ENCODE data around the gene OR4S1. TPM values are rescaled to one million over a fixed set of nuclear protein-coding genes. Genes with fewer than 3 reads are reported as not detected.

OR4S1 gene
- total RNA-seq, 1 experiment from 2014 or later, result not detected

DNA sequence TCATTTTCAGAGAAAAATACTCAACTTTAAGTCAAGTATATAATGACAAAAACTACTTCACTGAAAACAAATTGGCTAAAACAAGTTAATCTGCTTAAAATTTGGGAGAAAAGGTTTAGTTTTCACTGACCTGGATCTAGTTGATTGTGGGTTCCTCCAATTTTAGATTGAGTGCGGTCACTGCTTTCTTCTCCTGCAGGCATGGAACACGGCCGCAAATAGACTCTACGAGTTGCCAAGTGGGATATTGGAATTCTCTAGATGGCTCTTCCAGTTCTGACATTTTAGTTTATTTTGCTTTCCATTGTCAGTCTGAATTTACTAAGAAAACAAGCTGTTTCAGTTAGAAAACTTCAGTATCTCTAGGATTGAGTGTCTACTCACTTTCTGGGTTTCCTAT lies 48.0 kb downstream of the OR4S1 start:
- no peaks in the 10 kb centered on the region for H3K4me1 ChIP-seq (ENCODE audit: insufficient read depth, low read length)
- H2BK12ac ChIP-seq (ENCODE audit: insufficient read length, low read depth, low read length), result no peak overlapping the region
- H3K9me3 ChIP-seq (ENCODE audit: control insufficient read depth, low read depth, low read length), result peaks cover 55% of the 10 kb centered on the region
- H2AK5ac ChIP-seq (ENCODE audit: insufficient read length, low read length), result no peak overlapping the region
- no peaks in the 10 kb centered on the region for H3K79me1 ChIP-seq (ENCODE audit: insufficient read depth, low read depth, low read length, poor library complexity, severe bottlenecking)
- no peak overlapping the region for H3K18ac ChIP-seq (ENCODE audit: insufficient read length, low read depth, low read length)
- no peak overlapping the region for H3K4ac ChIP-seq (ENCODE audit: low read depth, low read length)
- Mint-ChIP-seq H3K4me1 (no peaks in the 10 kb centered on the region), H3K27ac (no peak overlapping the region), H3K9me3 (peaks cover 85 to 89% of the 10 kb centered on the region in 2 experiments), H3K36me3 (ENCODE audit: insufficient read depth in 1 of 3, low read depth in 3 of 3) (peaks cover 0 to 14% (median 12%) of the 10 kb centered on the region in 3 experiments; a peak in 5 of 7 replicates), H3K4me3 (no peak overlapping the region), H3K27me3 (ENCODE audit: low read depth) (no peaks in the 10 kb centered on the region; the same call in 1 of the 2 replicates)
- no peak overlapping the region for H2AFZ ChIP-seq (ENCODE audit: low read length)
- H3K4me2 ChIP-seq (ENCODE audit: insufficient read depth, insufficient read length, low read length), result no peak overlapping the region
- no peak for DNase-seq
- WGBS (ENCODE audit: extremely low coverage, insufficient read length, low lambda C conversion rate), result no CpG with 5 or more reads among the region's 4 CpGs
- H3K56ac ChIP-seq (ENCODE audit: insufficient read length, low read depth, low read length), result no peak overlapping the region
- no peak for TF ChIP-seq CTCF (conservative IDR thresholded peaks at IDR 0.05)
- no peak overlapping the region for H4K8ac ChIP-seq (replicated peaks; ENCODE audit: insufficient read length, low read depth, low read length)
- H2BK5ac ChIP-seq (ENCODE audit: insufficient read length, low read length), result no peak overlapping the region
- H4K5ac ChIP-seq (ENCODE audit: insufficient read length, low read depth, low read length), result no peak overlapping the region
- no peak overlapping the region for H2BK120ac ChIP-seq (ENCODE audit: low read depth, low read length, poor library complexity, severe bottlenecking)
- no peaks in the 10 kb centered on the region for H4K20me1 ChIP-seq (ENCODE audit: control insufficient read depth, insufficient read depth, insufficient read length)
- H3K9ac ChIP-seq (ENCODE audit: extremely low read depth, insufficient read length, low read length), result no peak overlapping the region
- no peak overlapping the region for H3K14ac ChIP-seq (ENCODE audit: insufficient read depth, low read length)
- no peak overlapping the region for H3K23ac ChIP-seq (ENCODE audit: insufficient read length, low read depth, low read length)
- H3K27ac ChIP-seq (ENCODE audit: insufficient read length, low read depth, low read length), result no peak overlapping the region
- no peaks in the 10 kb centered on the region for H3K23me2 ChIP-seq (ENCODE audit: insufficient read length, low read depth, low read length, poor library complexity, severe bottlenecking)
- H3K27me3 ChIP-seq (ENCODE audit: insufficient read depth, low read length), result no peaks in the 10 kb centered on the region
- no peak overlapping the region for H2BK15ac ChIP-seq (ENCODE audit: low read depth, low read length)
- no peak overlapping the region for H2BK20ac ChIP-seq (ENCODE audit: low read depth, low read length, poor library complexity, severe bottlenecking)
- H4K91ac ChIP-seq (ENCODE audit: insufficient read length, low read depth, low read length), result no peak overlapping the region
- no peak overlapping the region for H3T11ph ChIP-seq (ENCODE audit: low read length)
- no peaks in the 10 kb centered on the region for H3K79me2 ChIP-seq (ENCODE audit: insufficient read depth, low read length)
